AG04450 (cell line): ENCODE results near the gene KCNJ5. TPM values are rescaled to one million over a fixed set of nuclear protein-coding genes. Genes with fewer than 3 reads are reported as not detected.

Experiments used
- CTCF ChIA-PET: fragments of 300-600, 350-600 bp; formaldehyde crosslinking; extraction: SDS; loops from one replicate; lab custom pipeline; 2022; ENCODE audit warnings: antibody characterized with exemption, inconsistent platforms; lab: Charles Lee
- POLR2A ChIA-PET: fragments of 350-600 bp; formaldehyde crosslinking; extraction: SDS; loops from one replicate; lab custom pipeline; 2021; ENCODE audit warnings: antibody characterized with exemption, inconsistent platforms; lab: Yijun Ruan, JAX
- DNase-seq: peaks from one replicate; pipeline ENCODE4 v3.0.0-alpha.2; 2011; ENCODE audit warnings: low read depth, low spot score
- H3K27ac ChIP-seq: one replicate; pipeline ENCODE4 v1.5.1; 2012; ENCODE audit warnings: low read depth, low read length, control low read depth
- H3K27me3 ChIP-seq: one replicate; pipeline ENCODE4 v1.6.0; 2012; ENCODE audit warnings: low read length; ENCODE audit not compliant: control insufficient read depth, insufficient read depth
- H3K4me3 ChIP-seq: 2 replicates; pipeline ENCODE4 v1.5.1; 2011; ENCODE audit warnings: mild to moderate bottlenecking, low read depth, low read length, control low read depth
- H3K9me3 ChIP-seq: 2 replicates; pipeline ENCODE4 v1.5.1; 2012; ENCODE audit warnings: low read length; ENCODE audit not compliant: control insufficient read depth, insufficient read depth
- polyA plus RNA-seq: library from polyadenylated mRNA; depleted of rRNA; stranded (reverse); fragments of >200 nt; gene quantifications from 2 replicates; pipeline ENCODE4 v1.2.3, GENCODE V29; 2011
- TF ChIP-seq, protein P1 (sequence below): IDR thresholded peaks from 2 replicates; pipeline ENCODE4 v1.5.1; 2011; ENCODE audit warnings: low read depth, low read length, control low read depth, inconsistent platforms

The KCNJ5 gene
- polyA plus RNA-seq, 1 experiment: not detected

DNA sequence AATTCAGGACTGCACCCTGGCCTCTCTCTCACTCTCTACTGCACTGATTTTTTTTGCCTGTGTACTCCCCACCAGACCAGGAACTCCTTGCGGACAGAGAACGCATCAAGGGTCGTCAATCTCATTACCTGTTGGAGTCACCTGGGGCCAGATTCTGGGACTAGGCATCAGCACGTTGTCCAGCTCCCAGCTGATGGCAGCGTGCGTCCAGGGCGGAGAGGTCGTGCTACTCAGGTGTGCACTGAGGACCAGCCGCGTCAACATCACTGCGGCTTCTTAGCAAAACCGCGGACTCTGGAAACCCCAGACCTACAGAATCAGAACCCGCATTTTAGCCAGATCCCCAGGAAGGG, 13.1 kb downstream of the KCNJ5 start:
- no peak overlapping the region for H3K27ac ChIP-seq
- TF ChIP-seq, protein P1, sequence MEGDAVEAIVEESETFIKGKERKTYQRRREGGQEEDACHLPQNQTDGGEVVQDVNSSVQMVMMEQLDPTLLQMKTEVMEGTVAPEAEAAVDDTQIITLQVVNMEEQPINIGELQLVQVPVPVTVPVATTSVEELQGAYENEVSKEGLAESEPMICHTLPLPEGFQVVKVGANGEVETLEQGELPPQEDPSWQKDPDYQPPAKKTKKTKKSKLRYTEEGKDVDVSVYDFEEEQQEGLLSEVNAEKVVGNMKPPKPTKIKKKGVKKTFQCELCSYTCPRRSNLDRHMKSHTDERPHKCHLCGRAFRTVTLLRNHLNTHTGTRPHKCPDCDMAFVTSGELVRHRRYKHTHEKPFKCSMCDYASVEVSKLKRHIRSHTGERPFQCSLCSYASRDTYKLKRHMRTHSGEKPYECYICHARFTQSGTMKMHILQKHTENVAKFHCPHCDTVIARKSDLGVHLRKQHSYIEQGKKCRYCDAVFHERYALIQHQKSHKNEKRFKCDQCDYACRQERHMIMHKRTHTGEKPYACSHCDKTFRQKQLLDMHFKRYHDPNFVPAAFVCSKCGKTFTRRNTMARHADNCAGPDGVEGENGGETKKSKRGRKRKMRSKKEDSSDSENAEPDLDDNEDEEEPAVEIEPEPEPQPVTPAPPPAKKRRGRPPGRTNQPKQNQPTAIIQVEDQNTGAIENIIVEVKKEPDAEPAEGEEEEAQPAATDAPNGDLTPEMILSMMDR: no peak
- DNase-seq: no peak
- CTCF ChIA-PET: interaction anchor here (0.5 to 4.3 kb wide), 7 partner anchors 10 to 747 kb away, joined by 3 to 27 read pairs (median 4); partner anchors contain the start of gene KCNJ5
- H3K4me3 ChIP-seq: no peak overlapping the region
- H3K27me3 ChIP-seq: peaks cover 4% of the 10 kb centered on the region
- H3K9me3 ChIP-seq: no peaks in the 10 kb centered on the region
- POLR2A ChIA-PET: no interaction called here

DNA sequence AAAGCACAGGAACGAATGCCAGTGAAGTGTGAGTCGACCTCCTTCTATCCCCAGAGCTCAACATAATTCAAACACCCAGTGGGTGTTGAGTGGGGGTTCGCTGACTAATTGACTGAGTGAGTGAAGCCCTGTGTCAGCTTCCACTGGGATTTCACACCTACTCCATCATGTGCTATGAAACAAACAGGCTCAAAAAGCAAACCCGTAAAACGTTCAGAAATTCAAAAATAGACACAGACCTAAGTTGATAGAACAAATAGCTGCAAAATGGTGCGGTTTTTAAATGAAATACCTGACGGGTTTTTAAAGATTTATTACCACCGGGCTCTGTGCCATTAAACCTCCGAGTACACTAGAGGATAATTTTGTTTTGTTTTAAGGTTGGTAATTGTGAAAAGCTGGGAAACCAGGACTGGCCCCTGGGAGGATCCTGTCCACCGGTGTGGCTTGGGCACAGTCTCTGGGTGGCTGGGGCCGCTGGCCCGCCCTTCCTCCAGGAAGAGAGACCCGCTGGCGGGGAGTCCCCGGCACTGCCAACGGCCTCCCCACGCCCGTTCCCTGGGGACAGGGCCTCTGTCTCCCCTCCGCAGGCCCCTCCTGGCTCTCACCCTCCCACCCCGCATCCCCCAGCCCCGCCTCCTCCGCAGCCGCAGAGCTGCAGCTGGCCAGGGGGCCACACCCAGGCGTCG, 13.6 kb downstream of the KCNJ5 start:
- peaks cover 5% of the 10 kb centered on the region for H3K27me3 ChIP-seq
- ChIA-PET POLR2A (no interaction called here), CTCF (interaction anchor here (0.6 to 4.3 kb wide), 8 partner anchors 9 to 748 kb away, joined by 3 to 27 read pairs (median 5); partner anchors contain the start of gene KCNJ5)
- H3K27ac ChIP-seq: no peak overlapping the region
- TF ChIP-seq, protein P1: no peak
- no peaks in the 10 kb centered on the region for H3K9me3 ChIP-seq
- no peak for DNase-seq
- H3K4me3 ChIP-seq: peak overlapping the region; percentile 60

DNA sequence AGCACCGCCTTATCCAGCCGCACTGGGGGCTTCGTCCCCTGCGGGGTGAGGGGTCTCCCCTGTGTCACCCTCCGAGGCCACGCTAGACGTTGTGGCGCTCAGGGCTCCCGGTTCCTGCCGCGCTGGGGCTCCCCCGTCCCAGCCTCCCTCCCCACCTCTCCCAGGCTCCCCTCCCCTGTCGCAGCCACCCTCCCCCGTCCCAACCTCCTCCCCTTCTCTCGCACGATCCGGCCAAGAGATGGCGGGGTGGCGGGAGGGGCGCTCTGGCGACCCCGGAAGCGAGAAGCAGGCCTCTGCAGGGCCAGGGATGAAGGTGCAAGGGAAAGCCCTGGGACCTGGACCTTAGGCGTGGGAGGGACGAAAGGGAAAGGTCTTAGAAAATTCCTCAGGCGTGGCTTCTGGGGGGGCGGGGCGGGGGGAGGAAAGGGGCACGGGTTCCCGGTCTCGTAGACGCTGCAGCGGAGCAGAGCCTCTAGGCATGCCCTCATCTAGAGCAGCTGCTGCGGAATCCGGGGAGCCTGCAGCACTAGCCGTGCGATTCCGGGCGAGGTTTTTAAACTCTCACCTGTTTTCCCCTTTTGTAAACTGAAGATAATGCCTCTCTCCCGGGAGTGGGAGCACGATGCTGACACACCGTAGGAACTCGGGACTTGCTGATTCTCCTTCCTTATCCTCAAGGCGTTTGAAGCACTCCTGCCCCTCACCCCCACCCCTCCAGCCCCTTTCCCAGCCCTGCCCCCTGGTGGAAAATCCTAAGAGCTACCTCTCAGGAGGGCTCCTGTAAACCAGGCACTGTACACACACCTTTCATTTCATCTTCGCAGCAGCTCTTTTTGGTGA, 14.4 kb downstream of the KCNJ5 start:
- Histone ChIP-seq H3K9me3 (no peaks in the 10 kb centered on the region), H3K27me3 (peaks cover 6% of the 10 kb centered on the region), H3K4me3 (peak overlapping the region; percentile 60), H3K27ac (no peak overlapping the region)
- DNase-seq: no peak
- CTCF ChIA-PET: interaction anchor here (0.5 to 4.3 kb wide), 23 partner anchors 8 to 900 kb away, joined by 3 to 36 read pairs (median 4); partner anchors contain the start of genes KCNJ5 and TP53AIP1
- TF ChIP-seq, protein P1: peak; percentile 49
- POLR2A ChIA-PET: no interaction called here

DNA sequence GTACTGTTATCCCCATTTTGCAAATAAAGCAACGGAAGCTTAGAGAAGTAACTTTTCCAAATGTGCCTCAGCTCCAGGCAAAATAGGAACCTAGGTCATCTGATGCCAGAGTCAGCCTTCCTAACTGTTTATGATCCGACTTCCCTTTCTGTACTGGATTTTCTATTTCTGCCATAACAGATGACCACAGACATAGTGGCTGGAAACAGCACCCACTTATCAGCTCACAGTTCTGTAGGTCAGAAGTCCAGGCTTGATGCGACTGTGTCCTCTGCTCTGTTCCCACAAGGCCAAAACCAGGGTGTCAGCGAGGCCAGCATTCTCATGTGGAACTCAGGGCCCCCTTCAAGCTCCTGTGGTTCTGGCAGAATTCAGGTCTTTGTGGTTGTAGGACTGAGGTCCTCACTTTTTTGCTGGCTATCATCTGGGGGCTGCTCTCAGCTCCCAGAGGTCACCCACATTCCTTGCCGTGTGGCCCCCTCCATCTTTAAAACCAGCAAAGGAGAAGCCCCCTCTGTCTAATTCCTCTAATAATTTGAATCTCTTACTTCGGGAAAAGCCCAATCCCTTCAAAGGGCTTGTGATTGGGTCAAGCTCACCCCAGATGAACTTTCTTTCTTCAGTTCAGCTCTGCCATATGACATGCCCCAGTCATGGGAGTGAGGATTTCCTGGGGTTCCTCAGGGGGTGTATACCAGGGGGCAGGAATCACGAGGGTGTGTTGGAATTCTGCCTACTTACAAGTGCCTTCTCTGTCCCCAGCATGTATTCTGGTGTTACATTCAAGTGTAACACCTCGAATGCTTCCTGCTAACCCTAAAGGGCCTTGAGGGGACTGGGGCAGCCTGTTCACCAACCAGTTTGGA, 15.3 kb downstream of the KCNJ5 start:
- peaks cover 3% of the 10 kb centered on the region; the same call in 1 of the 2 replicates for H3K9me3 ChIP-seq
- no peak overlapping the region for H3K27ac ChIP-seq
- ChIA-PET CTCF (interaction anchor here (0.5 to 4.3 kb wide), 17 partner anchors 11 to 901 kb away, joined by 3 to 36 read pairs (median 4); partner anchors contain the start of genes KCNJ5 and TP53AIP1), POLR2A (no interaction called here)
- H3K4me3 ChIP-seq: no peak overlapping the region; the same call in 1 of the 2 replicates
- DNase-seq: no peak
- H3K27me3 ChIP-seq: peaks cover 5% of the 10 kb centered on the region
- TF ChIP-seq, protein P1: no peak
